ENCODE measurements around the gene DLST.

GRCh38 chr14:74860899-74861733 is 20.6 kb upstream of the DLST start:
- TF ChIP-seq ZBTB6 (tag by site-specific recombination; IDR thresholded peaks at IDR 0.05) (no peak), ZNF701 (tag by site-specific recombination; IDR thresholded peaks at IDR 0.05) (no peak), REST (tag by site-specific recombination; IDR thresholded peaks at IDR 0.05) (no peak), CTCF (tag by site-specific recombination; IDR thresholded peaks at IDR 0.05) (peak; percentile 70; the same call in 1 of the 2 replicates), SP2 (tag by site-specific recombination; IDR thresholded peaks at IDR 0.05) (no peak), ZNF274 (IDR thresholded peaks at IDR 0.05; ENCODE audit: low read length) (no peak), ZNF274 (tag by site-specific recombination; IDR thresholded peaks at IDR 0.05; ENCODE audit: borderline replicate concordance) (no peak), ZNF501 (tag by site-specific recombination; IDR thresholded peaks at IDR 0.05) (no peak), ZBTB8A (tag by site-specific recombination; IDR thresholded peaks at IDR 0.05) (no peak), GLI4 (tag by site-specific recombination; IDR thresholded peaks at IDR 0.05) (no peak), ZBTB17 (tag by site-specific recombination; IDR thresholded peaks at IDR 0.05) (no peak), WT1 (tag by site-specific recombination; IDR thresholded peaks at IDR 0.05) (no peak), ZNF132 (tag by site-specific recombination; IDR thresholded peaks at IDR 0.05; ENCODE audit: borderline replicate concordance) (no peak), ZNF24 (tag by site-specific recombination; IDR thresholded peaks at IDR 0.05) (no peak)
